Stimulated activated CD8-positive, alpha-beta memory T cell treated with anti-CD3 and anti-CD28 coated beads, Interleukin-4, amount 100 ng/mL, for 48 hours (primary cell): ENCODE measurements around the gene STK38.

Source experiments
- DNase-seq: peaks from one replicate; pipeline ENCODE4 v3.0.0-alpha.2; 2020

Gene STK38

DNA sequence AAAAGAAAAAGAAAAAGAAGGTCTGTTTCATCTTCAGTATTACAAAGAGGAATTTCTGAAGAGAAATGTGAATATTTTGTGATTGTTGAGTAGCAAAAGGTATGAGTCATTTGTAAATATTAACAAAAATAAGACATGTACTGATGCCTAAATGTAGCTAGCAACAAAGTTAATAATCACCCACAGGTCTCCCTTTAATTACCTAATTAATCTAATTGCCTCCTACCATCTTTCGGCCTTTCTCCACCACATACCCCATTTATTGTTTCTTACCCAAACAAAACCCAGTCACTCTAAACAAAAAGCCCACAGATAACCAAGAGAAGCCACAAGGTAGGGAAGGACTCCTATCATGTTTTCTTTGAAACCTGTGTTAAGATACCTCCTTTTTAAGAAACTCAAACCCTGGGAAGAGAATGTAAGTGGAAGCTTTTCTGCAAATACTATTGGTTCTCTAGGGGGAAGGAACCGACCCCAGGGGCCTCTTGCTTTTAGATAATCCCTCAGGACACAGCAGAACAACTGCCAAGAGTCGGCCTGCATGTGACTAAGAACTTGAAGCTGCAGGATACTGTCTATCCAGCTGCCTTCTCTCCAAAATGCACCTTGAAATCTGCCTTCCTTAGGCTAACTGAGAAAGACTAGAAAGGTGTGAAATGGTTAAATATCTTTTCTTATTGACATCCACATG is 16.1 kb upstream of the STK38 start:
- no peak for DNase-seq

DNA sequence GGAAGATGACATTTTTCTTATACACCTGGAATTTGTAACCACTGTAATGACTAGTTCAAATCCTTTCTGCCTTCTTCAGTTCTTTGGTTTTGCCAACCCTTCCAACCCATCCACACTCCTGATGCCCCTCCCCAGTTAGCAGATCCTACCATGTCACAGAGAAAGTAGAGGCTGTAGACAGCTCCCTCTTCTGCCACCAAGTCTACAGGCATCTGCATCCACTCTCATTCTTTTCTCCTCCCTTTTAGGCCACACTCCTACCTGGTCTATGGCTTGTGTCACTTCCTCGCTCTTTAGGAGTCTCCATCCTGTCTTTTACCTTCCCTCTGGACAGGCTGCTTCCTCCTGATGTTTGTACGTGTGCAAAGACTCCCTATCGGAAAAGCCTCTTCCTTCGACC is 13.5 kb upstream of the STK38 start:
- DNase-seq: no peak

- DNase-seq: no peak
Measured at GRCh38 chr6:36559011-36559793, 11.9 kb upstream of the STK38 start.

- no peak for DNase-seq
Measured at GRCh38 chr6:36556281-36556680, 9.0 kb upstream of the STK38 start.

DNA sequence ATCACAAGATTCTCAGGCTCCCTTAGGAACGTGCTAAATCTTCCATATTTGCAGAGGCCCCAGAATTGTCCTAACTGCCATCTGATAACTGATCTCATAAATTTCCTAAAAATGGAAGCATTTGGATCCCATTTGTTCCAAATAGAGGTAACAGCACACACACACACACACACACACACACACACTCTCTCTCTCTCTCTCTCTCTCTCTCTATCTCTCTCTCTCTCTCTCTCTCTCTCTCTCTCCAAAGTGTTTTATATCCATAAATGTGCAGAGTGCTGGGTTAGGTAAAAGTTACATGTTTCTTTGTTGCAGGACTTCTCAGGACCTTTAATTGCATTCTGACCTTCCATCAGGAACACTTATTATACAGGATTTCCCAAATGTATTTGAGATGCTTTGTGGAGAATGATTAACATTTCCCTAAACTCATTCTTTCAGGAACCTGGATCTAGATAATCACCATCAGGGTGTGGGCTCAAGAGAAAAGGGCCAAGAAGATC is 8.5 kb upstream of the STK38 start:
- no peak for DNase-seq

GRCh38 chr6:36550473-36551000 is 3.3 kb upstream of the STK38 start:
- DNase-seq: no peak

GRCh38 chr6:36548401-36548743 is 1.1 kb upstream of the STK38 start:
- DNase-seq: no peak

GRCh38 chr6:36547646-36548400 is 544 bp upstream of the STK38 start:
- DNase-seq: peak; percentile 32

DNA sequence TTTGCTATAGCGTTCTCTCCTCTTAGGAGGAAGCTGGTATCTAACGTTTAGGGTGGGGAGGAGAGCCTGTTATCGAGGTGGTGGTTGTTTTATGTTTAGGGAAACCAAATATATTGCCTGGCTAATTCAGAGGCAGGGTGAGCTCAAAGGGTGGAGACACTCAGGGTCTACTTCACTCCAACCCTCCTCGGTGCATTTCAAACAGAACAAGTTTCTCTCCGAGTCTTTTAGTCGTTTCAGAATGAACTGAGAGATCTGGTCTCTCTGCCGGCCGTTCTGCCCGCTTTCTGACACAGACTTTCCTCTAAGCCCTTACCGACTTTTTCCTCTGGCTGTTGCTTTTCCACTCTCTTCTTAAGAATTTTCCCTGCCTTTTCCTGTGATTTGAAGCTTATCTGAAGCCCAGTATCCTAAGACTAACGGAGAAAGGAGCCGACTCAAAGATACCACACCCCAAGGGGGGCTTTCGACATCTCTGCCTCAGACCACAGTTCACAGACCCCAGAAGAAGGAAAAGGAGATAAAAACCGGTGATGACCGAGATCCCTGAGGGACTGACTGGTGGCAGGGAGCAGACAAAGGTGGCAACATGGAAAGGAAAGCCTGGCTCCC is 865 bp downstream of the STK38 start:
- DNase-seq: peak; percentile 44

- no peak for DNase-seq
Measured at GRCh38 chr6:36545767-36546307, 1.4 kb downstream of the STK38 start.

GRCh38 chr6:36544228-36544627 is 3.1 kb downstream of the STK38 start:
- peak; percentile 41 for DNase-seq

DNA sequence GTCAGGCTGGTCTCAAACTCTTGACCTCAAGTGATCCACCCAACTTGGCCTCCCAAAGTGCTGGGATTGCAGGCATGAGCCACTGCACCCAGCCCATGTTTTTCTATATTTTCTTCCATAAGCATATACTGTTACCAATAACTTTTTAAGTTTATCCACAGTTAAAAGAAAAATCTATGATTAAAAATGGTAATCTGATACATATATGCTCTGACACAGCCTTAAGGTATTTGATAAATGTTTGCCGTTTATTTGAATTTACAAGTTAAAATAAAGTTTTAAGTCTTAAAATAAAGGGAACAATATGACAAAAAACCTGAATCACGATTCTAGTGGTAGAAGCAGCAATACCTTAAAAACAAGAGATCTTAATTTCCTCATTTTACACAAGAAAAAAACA is 5.2 kb downstream of the STK38 start:
- no peak for DNase-seq

DNA sequence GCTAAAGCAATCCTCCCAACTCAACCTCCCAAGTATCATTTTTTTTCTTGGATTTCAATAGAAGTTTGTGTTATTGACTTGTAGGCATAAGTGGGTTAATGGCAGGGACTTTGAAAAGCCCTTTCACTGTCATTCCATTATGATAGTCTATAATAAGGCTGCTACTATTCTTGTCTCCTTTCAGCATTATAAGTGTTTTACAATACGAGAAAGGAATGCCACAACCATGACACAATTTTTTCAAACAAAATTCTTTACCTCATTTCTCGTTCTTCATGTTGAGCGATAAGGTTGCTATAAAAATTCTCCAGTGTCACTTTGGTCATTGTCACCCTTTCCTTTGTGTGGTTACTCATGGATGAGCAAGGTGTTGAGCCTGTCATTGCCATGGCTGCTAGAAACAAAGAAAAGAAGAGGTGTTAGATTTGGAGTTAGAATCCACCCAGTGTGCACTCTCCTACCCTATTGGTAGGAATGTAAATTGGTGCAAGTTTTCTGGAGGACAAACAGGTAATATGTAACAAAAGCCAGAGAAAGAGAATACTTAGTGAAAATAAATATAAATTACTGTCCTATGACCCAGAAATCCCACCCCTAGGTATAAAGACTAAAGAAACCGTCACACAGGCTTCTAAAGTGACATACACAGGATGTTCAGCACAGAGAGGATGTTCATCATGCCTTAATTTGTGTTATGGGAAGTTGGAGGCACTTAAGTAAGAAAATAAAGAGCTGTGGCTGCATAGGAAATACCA is 7.3 kb downstream of the STK38 start:
- DNase-seq: no peak

- DNase-seq: no peak
Measured at GRCh38 chr6:36536873-36537547, 10.3 kb downstream of the STK38 start.

DNA sequence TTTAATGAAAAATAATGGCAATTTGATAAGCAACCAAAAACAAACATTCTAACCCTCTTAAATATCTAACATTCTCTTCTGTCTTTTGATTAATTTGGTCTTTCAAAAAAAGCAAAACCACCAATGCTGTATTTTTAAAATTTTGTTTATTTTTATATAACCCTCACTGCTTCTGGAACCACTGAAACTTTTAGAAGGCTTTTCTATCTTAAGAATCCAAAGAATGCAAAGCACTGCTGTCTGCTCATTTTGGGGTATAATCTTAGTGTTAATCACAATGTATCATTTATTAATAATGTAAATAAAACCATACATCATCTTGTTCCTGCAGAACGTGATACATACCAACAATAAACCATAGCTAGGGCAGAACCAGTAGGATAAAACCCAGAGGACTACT is 14.0 kb downstream of the STK38 start:
- no peak for DNase-seq

DNA sequence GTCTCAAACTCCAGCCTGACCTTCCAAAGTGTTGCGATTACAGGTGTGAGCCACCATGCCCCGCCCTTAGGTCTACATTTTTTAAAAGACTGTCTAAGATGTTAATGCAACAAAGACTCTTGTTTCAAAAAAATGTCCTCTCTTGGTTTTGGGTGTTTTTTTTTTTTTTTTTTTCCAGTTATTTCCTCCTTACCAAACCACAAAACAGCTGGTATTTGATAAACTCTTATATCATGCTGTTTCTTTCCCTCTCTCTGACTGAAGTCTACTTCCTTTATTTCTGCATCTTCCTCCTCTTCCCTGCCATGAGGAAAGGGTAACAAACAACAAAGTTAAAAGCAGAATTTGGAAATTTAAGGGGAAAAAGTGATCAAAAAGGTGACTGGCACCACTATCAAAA is 21.2 kb downstream of the STK38 start:
- DNase-seq: no peak

DNA sequence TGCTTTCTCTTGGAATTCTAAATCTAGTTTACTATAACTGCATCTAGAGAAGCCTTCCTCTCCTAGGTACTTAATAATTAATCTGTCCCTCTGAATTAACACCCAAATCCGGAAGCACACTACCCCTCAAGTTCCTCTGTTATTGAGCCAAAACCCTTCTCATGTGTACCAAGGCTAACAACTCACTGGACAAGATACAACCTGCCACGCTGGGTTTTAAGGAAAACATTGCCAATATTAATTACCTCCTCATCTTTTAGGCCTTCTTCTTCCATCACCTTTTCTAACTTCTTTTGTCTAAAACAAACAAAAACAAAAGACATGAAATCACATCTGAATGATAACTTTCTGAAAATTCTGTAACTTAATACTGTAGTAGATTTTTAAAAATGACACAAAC is 21.9 kb downstream of the STK38 start:
- DNase-seq: no peak

DNA sequence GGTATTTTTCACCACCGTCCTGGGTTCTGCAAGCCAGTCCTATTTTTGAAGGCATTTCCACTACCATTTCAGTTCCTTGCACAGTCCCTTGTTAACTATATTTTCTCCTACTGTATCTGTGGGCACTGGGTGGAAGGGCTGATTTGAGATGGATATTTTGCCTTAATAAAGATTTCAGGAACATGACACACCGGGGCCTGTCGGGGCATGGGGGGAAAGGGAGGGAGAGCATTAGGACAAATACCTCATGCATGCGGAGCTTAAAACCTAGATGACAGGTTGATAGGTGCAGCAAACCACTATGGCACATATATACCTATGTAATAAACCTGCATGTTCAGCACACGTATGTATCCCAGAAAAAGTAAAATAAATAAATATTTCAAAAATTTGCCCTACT is 22.4 kb downstream of the STK38 start:
- no peak for DNase-seq

DNA sequence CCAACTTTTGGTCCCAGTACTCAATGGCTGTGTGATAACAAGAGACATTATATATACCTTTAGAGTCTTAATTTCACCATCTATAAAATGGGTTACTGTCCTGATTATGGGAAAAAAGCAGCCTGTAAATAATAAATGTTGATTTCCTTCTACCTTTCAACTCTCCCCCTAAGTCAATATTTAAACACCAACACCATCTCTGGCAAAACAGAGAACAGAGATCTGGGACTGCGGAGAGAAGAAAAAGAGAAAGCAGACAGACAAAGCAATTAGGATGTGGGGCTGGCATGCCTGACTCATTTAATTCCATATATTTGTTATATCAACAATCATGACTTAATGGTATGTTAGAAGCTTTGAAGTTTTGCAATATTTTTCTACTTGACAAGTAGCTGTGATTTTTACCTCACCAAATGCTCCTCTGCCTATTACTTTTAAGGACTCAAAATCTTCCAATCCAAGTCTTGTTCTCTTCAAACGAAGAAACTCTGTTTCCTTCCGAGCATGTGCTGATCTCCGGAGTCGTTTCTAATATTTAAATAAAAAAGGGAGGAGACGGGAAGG is 23.3 kb downstream of the STK38 start:
- DNase-seq: no peak

- DNase-seq: no peak
Measured at GRCh38 chr6:36523451-36523850, 23.8 kb downstream of the STK38 start.

- DNase-seq: no peak
Measured at GRCh38 chr6:36519352-36519751, 27.9 kb downstream of the STK38 start.
